A549 (cell line): ENCODE measurements around the gene SSU72. TPM values are rescaled to one million over a fixed set of nuclear protein-coding genes. Genes with fewer than 3 reads are reported as not detected.

Experiments used
- ATAC-seq, 2 experiments: fragments of 200-7000 bp in 1 of 2; fragments of >200 bp in 1 of 2; cut with Nextera tagmentation in 1 of 2; cut with Tn5 transposase in 1 of 2; 3 replicates each; pipeline versions ENCODE4 v1.8.0 to v1.9.1; 2018 to 2020; ENCODE audit warnings: mild to moderate bottlenecking in 1 of 2, moderate library complexity in 1 of 2
- CTCF ChIA-PET: fragments of 300-600 bp; sonication (Branson Sonifier 250); formaldehyde crosslinking; extraction: SDS; loops from one replicate; lab custom pipeline; 2021; ENCODE audit warnings: antibody characterized with exemption, inconsistent platforms; lab: Yijun Ruan, JAX
- POLR2A ChIA-PET: fragments of 350-600 bp; formaldehyde crosslinking; extraction: SDS; loops from one replicate; lab custom pipeline; 2021; ENCODE audit warnings: antibody characterized with exemption, inconsistent platforms; lab: Yijun Ruan, JAX
- DNase-seq, 2 experiments: peaks; one replicate each; pipeline versions ENCODE4 v3.0.0 to v3.0.0-alpha.2; 2011 to 2016; ENCODE audit warnings: low read depth in 1 of 2, low spot score in 1 of 2
- FAIRE-seq: peaks from 2 replicates; lab custom pipeline; 2011; peaks lifted over from hg19 to GRCh38; lab: Jason Lieb, UNC
- H3K27ac ChIP-seq, 2 experiments: fragments of >200 bp; sonication (Bioruptor Twin); formaldehyde crosslinking; 3 replicates each; pipeline ENCODE4 v1.5.1; 2016 to 2017
- H3K4me1 ChIP-seq: fragments of >200 bp; sonication (Bioruptor Twin); formaldehyde crosslinking; 3 replicates; pipeline ENCODE4 v1.6.1; 2016
- H3K4me2 ChIP-seq: fragments of >200 bp; sonication (Bioruptor Twin); formaldehyde crosslinking; 3 replicates; pipeline ENCODE4 v1.6.1; 2016
- H3K4me3 ChIP-seq: fragments of >200 bp; sonication (Bioruptor Twin); formaldehyde crosslinking; 3 replicates; pipeline ENCODE4 v1.5.1; 2016
- H3K9me3 ChIP-seq: fragments of >200 bp; sonication (Bioruptor Twin); formaldehyde crosslinking; 3 replicates; pipeline ENCODE4 v1.6.1; 2016
- BHLHE40 ChIP-seq: IDR thresholded peaks from 2 replicates; pipeline ENCODE4 v1.6.1; 2012; ENCODE audit warnings: low read depth, low read length, inconsistent platforms
- CBX2 ChIP-seq: fragments of 200-600 bp; sonication (generic); IDR thresholded peaks from 2 replicates; pipeline ENCODE4 v1.6.1; 2016; ENCODE audit warnings: low read depth, mild to moderate bottlenecking, borderline replicate concordance
- CEBPB ChIP-seq, 2 experiments: fragments of >200 bp in 1 of 2; sonication (Bioruptor Twin) in 1 of 2; formaldehyde crosslinking in 1 of 2; IDR thresholded peaks; 2 replicates each; pipeline ENCODE4 v1.6.1; 2012 to 2016
- CHD2 ChIP-seq: fragments of 150-350 bp; IDR thresholded peaks from 2 replicates; pipeline ENCODE4 v1.6.1; 2014; ENCODE audit warnings: low read length; ENCODE audit not compliant: partially characterized antibody
- EHF ChIP-seq: fragments of 250-450 bp; sonication (Bioruptor Pico); IDR thresholded peaks from 2 replicates; pipeline ENCODE4 v1.5.0; 2020; ENCODE audit warnings: mild to moderate bottlenecking
- EHMT2 ChIP-seq: fragments of 200-600 bp; sonication (generic); IDR thresholded peaks from 2 replicates; pipeline ENCODE4 v1.6.1; 2016; ENCODE audit warnings: antibody characterized with exemption, low read depth, mild to moderate bottlenecking, moderate library complexity
- ELK1 ChIP-seq: fragments of 150-350 bp; IDR thresholded peaks from 2 replicates; pipeline ENCODE4 v1.6.1; 2014; ENCODE audit warnings: low read depth, mild to moderate bottlenecking, low read length
- EP300 ChIP-seq, 2 experiments: fragments of >200 bp; sonication (Bioruptor Twin); formaldehyde crosslinking; IDR thresholded peaks; 2 replicates in 1 of 2; 3 replicates in 1 of 2; pipeline ENCODE4 v1.6.1; 2016 to 2017
- FOSB ChIP-seq: fragments of 250-450 bp; sonication (Bioruptor Pico); IDR thresholded peaks from 2 replicates; pipeline ENCODE4 v1.5.0; 2020; ENCODE audit warnings: mild to moderate bottlenecking, moderate library complexity
- FOSL2 ChIP-seq, 2 experiments: fragments of 450-650 bp in 1 of 2; fragments of >200 bp in 1 of 2; sonication (Bioruptor Twin) in 1 of 2; formaldehyde crosslinking; IDR thresholded peaks; 2 replicates each; pipeline versions ENCODE4 v1.5.0 to v1.6.1; 2016 to 2020; ENCODE audit warnings: mild to moderate bottlenecking in 1 of 2, moderate library complexity in 1 of 2
- HDAC2 ChIP-seq: fragments of 200-600 bp; sonication (generic); IDR thresholded peaks from 2 replicates; pipeline ENCODE4 v1.6.1; 2016
- HEYL ChIP-seq: fragments of 250-450 bp; sonication (Bioruptor Pico); IDR thresholded peaks from 2 replicates; pipeline ENCODE4 v1.8.0; 2021; ENCODE audit warnings: mild to moderate bottlenecking, moderate library complexity
- JUN ChIP-seq, 2 experiments: fragments of >200 bp; sonication (Bioruptor Twin); formaldehyde crosslinking; IDR thresholded peaks; 2 replicates in 1 of 2; 3 replicates in 1 of 2; pipeline ENCODE4 v1.6.1; 2016 to 2017
- KDM5A ChIP-seq: fragments of 200-600 bp; sonication (generic); IDR thresholded peaks from 2 replicates; pipeline ENCODE4 v1.6.1; 2016; ENCODE audit warnings: antibody characterized with exemption, mild to moderate bottlenecking
- MAFK ChIP-seq: fragments of 450-650 bp; IDR thresholded peaks from 2 replicates; pipeline ENCODE4 v1.6.1; 2014; ENCODE audit not compliant: partially characterized antibody
- MYC ChIP-seq: IDR thresholded peaks from 2 replicates; pipeline ENCODE4 v1.6.1; 2012; ENCODE audit warnings: mild to moderate bottlenecking, inconsistent platforms, low read length, improper control_type of control experiment, borderline replicate concordance
- NFE2L2 ChIP-seq: fragments of 150-350 bp; conservative IDR thresholded peaks from 2 replicates; pipeline ENCODE4 v1.6.1; 2014; ENCODE audit warnings: low read length
- NPAS2 ChIP-seq: fragments of 250-450 bp; sonication (Bioruptor Pico); IDR thresholded peaks from 2 replicates; pipeline ENCODE4 v1.8.0; 2022; ENCODE audit warnings: mild to moderate bottlenecking, moderate library complexity, borderline replicate concordance
- NR3C1 ChIP-seq: fragments of >200 bp; sonication (Bioruptor Twin); formaldehyde crosslinking; IDR thresholded peaks from 3 replicates; pipeline ENCODE4 v1.6.1; 2017
- POLR2A ChIP-seq: IDR thresholded peaks from 2 replicates; pipeline ENCODE4 v1.6.1; 2012; ENCODE audit warnings: mild to moderate bottlenecking, low read length
- POLR2AphosphoS2 ChIP-seq: conservative IDR thresholded peaks from 2 replicates; pipeline ENCODE4 v1.6.1; 2012; ENCODE audit warnings: low read length, improper control_type of control experiment, inconsistent platforms
- RAD21 ChIP-seq, 2 experiments: fragments of >200 bp in 1 of 2; sonication (Bioruptor Twin) in 1 of 2; formaldehyde crosslinking in 1 of 2; IDR thresholded peaks in 1 of 2; conservative IDR thresholded peaks in 1 of 2; 2 replicates in 1 of 2; 3 replicates in 1 of 2; pipeline ENCODE4 v1.6.1; 2012 to 2018; ENCODE audit warnings: inconsistent platforms in 1 of 2
- RNF2 ChIP-seq: fragments of 200-600 bp; sonication (generic); IDR thresholded peaks from 2 replicates; pipeline ENCODE4 v1.6.1; 2016; ENCODE audit warnings: low read depth, mild to moderate bottlenecking, antibody characterized with exemption, moderate library complexity, borderline replicate concordance
- TP53 ChIP-seq: fragments of 250-450 bp; sonication (Bioruptor Pico); IDR thresholded peaks from 2 replicates; pipeline ENCODE4 v1.5.0; 2021; ENCODE audit warnings: mild to moderate bottlenecking, moderate library complexity
- ZFP36 ChIP-seq: fragments of 450-650 bp; IDR thresholded peaks from 2 replicates; pipeline ENCODE4 v1.6.1; 2014; ENCODE audit warnings: borderline replicate concordance; ENCODE audit not compliant: partially characterized antibody
- ZNF302 ChIP-seq: fragments of 250-450 bp; sonication (Bioruptor Pico); IDR thresholded peaks from 2 replicates; pipeline ENCODE4 v1.9.0; 2021; ENCODE audit warnings: inconsistent platforms, mild to moderate bottlenecking, moderate library complexity
- ZSCAN20 ChIP-seq: fragments of 250-450 bp; sonication (Bioruptor Pico); IDR thresholded peaks from 2 replicates; pipeline ENCODE4 v1.8.0; 2022; ENCODE audit warnings: mild to moderate bottlenecking, moderate library complexity
- WGBS: methylation state at CpG from one replicate; pipeline ENCODE4 v1.1.6; 2017; ENCODE audit errors: missing lambda C conversion rate; 5-methylcytosine and 5-hydroxymethylcytosine counted together
- polyA plus RNA-seq, 4 experiments: library from polyadenylated mRNA; depleted of rRNA in 3 of 4; stranded (reverse); fragments of >200 nt; fragmentation: RNase III in 1 of 4; extraction: RNeasy Plus Mini Kit Qiagen cat#74134 plus additional on column Dnase treatment in 1 of 4; gene quantifications; 2 replicates in 3 of 4; 3 replicates in 1 of 4; pipeline ENCODE4 v1.2.3, GENCODE V29; 2011 to 2017
- TF ChIP-seq, protein P1 (sequence below): fragments of >200 bp; sonication (Bioruptor Twin); formaldehyde crosslinking; IDR thresholded peaks from 2 replicates; pipeline ENCODE4 v1.6.1; 2016
- TF ChIP-seq, protein P2 (sequence below): IDR thresholded peaks from 2 replicates; pipeline ENCODE4 v1.6.1; 2012
- TF ChIP-seq, protein P3 (sequence below): fragments of 250-450 bp; sonication (Bioruptor Pico); IDR thresholded peaks from 2 replicates; pipeline ENCODE4 v1.5.0; 2021; ENCODE audit warnings: mild to moderate bottlenecking, moderate library complexity, borderline replicate concordance

The SSU72 gene
- polyA plus RNA-seq, 2 of the 4 experiments (the other 2 are of a cell fraction) = 75.3 to 101 TPM

- no peak overlapping the region for H3K27ac ChIP-seq
- no peak for DNase-seq
- POLR2A ChIA-PET = no interaction called here
- FAIRE-seq = no peak
- 95% methylated on average over 8 of the region's 15 CpGs for WGBS
- H3K4me2 ChIP-seq = no peak overlapping the region
- ATAC-seq = no peak; a peak in 1 of 6 replicates
- TF ChIP-seq EHMT2 (no peak), NPAS2 (CRISPR knock-in tag) (no peak), FOSL2 (IDR thresholded peaks at IDR 0.05) (no peak), FOSL2 (CRISPR knock-in tag; IDR thresholded peaks at IDR 0.05) (no peak), ZFP36 (no peak), RNF2 (no peak), BHLHE40 (no peak), JUN (IDR thresholded peaks at IDR 0.05) (no peak), EHF (no peak), HEYL (no peak), MYC (no peak), ZNF302 (CRISPR knock-in tag) (no peak), ELK1 (no peak)
- TF ChIP-seq, protein P1, sequence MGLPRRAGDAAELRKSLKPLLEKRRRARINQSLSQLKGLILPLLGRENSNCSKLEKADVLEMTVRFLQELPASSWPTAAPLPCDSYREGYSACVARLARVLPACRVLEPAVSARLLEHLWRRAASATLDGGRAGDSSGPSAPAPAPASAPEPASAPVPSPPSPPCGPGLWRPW = no peak
- H3K4me3 ChIP-seq = no peak overlapping the region
- no peaks in the 10 kb centered on the region for H3K4me1 ChIP-seq
- H3K9me3 ChIP-seq = no peaks in the 10 kb centered on the region
- CTCF ChIA-PET = interaction anchor here (1.5 kb wide), 1 partner anchor 10 kb away, joined by 3 read pairs; no protein-coding TSS in a partner anchor
These were observed 12.7 kb downstream of the SSU72 start for GRCh38 chr1:1561801-1562470.

DNA sequence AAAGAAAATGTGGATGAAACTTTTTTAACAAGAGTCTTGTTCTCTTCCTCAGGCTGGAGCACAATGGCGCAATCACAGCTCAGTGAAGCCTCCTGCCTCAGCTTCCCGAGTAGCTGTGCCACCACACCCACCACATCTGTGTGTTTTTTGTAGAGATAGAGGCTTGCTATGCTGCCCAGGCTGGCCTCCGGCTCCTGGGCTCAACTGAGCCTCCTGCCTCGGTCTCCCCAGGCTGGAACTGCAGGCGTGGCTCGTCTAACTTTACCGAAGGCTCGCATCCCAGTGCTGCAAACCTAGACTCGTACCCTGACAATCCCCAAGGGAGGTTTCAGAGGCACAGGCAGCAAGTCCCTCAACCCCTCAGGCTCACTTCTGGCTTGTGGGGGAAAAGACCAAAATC is 14.5 kb downstream of the SSU72 start:
- no peak for DNase-seq
- H3K27ac ChIP-seq = no peak overlapping the region
- TF ChIP-seq ZSCAN20 (CRISPR knock-in tag) (no peak), EHMT2 (no peak), RAD21 (conservative IDR thresholded peaks at IDR 0.05 in 1 of 2, IDR thresholded peaks at IDR 0.05 in 1 of 2) (no peak), CBX2 (no peak), BHLHE40 (no peak), CHD2 (no peak)
- TF ChIP-seq, all 56 proteins: peak for 0
- no peak for ATAC-seq
- WGBS = 94% methylated on average over 9 of the region's 9 CpGs
- POLR2A ChIA-PET = interaction anchor here (0.7 kb wide), 1 partner anchor 308 kb away, joined by 3 read pairs; no protein-coding TSS in a partner anchor
- CTCF ChIA-PET = no interaction called here
- H3K4me2 ChIP-seq = no peak overlapping the region
- H3K4me1 ChIP-seq = peaks cover under 1% of the 10 kb centered on the region
- H3K9me3 ChIP-seq = no peaks in the 10 kb centered on the region
- no peak for FAIRE-seq
- no peak overlapping the region for H3K4me3 ChIP-seq

DNA sequence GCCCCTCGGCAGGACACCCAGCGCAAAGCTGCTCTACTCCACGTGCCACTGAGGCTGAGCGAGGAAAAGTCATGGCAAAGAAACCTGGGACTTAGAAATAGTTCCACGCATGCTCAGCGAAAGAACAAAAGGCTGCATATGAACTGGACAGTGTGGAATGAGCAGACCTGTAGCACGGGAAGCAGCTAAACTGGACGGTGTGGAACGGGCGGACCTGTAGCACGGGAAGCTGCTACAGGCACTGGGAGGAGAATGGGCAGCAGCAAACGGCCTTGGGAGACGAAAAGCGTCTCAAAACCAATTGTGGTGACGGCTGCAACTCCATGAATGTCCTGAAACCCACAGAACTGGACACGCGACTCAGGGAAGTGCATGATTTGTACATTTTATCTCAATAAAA is 15.6 kb downstream of the SSU72 start:
- 94% methylated on average over 17 of the region's 17 CpGs for WGBS
- Histone ChIP-seq H3K4me2 (no peak overlapping the region), H3K27ac (no peak overlapping the region), H3K4me3 (no peak overlapping the region), H3K4me1 (peaks cover 6% of the 10 kb centered on the region), H3K9me3 (no peaks in the 10 kb centered on the region)
- no peak for DNase-seq
- POLR2A ChIA-PET = no interaction called here
- ATAC-seq = no peak
- CTCF ChIA-PET = interaction anchor here (0.8 kb wide), 1 partner anchor 12 kb away, joined by 3 read pairs; no protein-coding TSS in a partner anchor
- no peak for TF ChIP-seq ZSCAN20 (CRISPR knock-in tag)
- TF ChIP-seq MYC = no peak
- TF ChIP-seq FOSB = no peak
- TF ChIP-seq POLR2AphosphoS2 = no peak
- TF ChIP-seq CHD2 = no peak
- TF ChIP-seq, protein P1 = no peak
- no peak for TF ChIP-seq TP53 (CRISPR knock-in tag)
- no peak for TF ChIP-seq NFE2L2
- no peak for TF ChIP-seq EP300 (IDR thresholded peaks at IDR 0.05)
- no peak for TF ChIP-seq NR3C1
- TF ChIP-seq CEBPB (IDR thresholded peaks at IDR 0.05) = no peak
- no peak for TF ChIP-seq MAFK
- TF ChIP-seq KDM5A = no peak
- no peak for TF ChIP-seq ZNF302 (CRISPR knock-in tag)
- no peak for TF ChIP-seq HDAC2
- TF ChIP-seq, protein P2, sequence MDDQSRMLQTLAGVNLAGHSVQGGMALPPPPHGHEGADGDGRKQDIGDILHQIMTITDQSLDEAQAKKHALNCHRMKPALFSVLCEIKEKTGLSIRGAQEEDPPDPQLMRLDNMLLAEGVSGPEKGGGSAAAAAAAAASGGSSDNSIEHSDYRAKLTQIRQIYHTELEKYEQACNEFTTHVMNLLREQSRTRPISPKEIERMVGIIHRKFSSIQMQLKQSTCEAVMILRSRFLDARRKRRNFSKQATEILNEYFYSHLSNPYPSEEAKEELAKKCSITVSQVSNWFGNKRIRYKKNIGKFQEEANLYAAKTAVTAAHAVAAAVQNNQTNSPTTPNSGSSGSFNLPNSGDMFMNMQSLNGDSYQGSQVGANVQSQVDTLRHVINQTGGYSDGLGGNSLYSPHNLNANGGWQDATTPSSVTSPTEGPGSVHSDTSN = no peak
- TF ChIP-seq, protein P3, sequence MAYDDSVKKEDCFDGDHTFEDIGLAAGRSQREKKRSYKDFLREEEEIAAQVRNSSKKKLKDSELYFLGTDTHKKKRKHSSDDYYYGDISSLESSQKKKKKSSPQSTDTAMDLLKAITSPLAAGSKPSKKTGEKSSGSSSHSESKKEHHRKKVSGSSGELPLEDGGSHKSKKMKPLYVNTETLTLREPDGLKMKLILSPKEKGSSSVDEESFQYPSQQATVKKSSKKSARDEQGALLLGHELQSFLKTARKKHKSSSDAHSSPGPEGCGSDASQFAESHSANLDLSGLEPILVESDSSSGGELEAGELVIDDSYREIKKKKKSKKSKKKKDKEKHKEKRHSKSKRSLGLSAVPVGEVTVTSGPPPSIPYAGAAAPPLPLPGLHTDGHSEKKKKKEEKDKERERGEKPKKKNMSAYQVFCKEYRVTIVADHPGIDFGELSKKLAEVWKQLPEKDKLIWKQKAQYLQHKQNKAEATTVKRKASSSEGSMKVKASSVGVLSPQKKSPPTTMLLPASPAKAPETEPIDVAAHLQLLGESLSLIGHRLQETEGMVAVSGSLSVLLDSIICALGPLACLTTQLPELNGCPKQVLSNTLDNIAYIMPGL = no peak
- no peak for TF ChIP-seq POLR2A
- TF ChIP-seq, all 56 proteins: peak for 0
- FAIRE-seq = no peak
